Hematopoietic multipotent progenitor cell treated with erythropoietin and hydrocortisone succinate and interleukin-3 and kit ligand, for 15 days (in vitro differentiated cells): ENCODE data around the gene VDAC1.

Source experiments
- DNase-seq: peaks from one replicate; pipeline ENCODE4 v3.0.0-alpha.2; 2015; ENCODE audit warnings: low spot score

The VDAC1 gene

GRCh38 chr5:133926489-133927299 is 78.1 kb downstream of the VDAC1 start:
- no peak for DNase-seq

- no peak for DNase-seq
These were observed 78.8 kb downstream of the VDAC1 start for GRCh38 chr5:133925866-133926488.

- no peak for DNase-seq
These were observed 79.5 kb downstream of the VDAC1 start for GRCh38 chr5:133925269-133925668.

- no peak for DNase-seq
These were observed 80.4 kb downstream of the VDAC1 start for GRCh38 chr5:133924221-133924920.

GRCh38 chr5:133921979-133922378 is 82.8 kb downstream of the VDAC1 start:
- no peak for DNase-seq
